ENCODE measurements around the gene ARVCF. TPM values are rescaled to one million over a fixed set of nuclear protein-coding genes. Genes with fewer than 3 reads are reported as not detected.

Gene ARVCF
- total and polyA plus RNA-seq, 5 donors from 2014 or later, result 0.39 to 2.7 (median 0.47) TPM; not detected in 1

GRCh38 chr22:19948057-19948760 is 68.4 kb downstream of the ARVCF start:
- Mint-ChIP-seq H3K36me3 (peaks cover 9% of the 10 kb centered on the region), H3K27ac (no peak overlapping the region), H3K27me3 (no peaks in the 10 kb centered on the region), H3K9me3 (no peaks in the 10 kb centered on the region), H3K4me1 (peaks cover 18 to 46% (median 29%) of the 10 kb centered on the region in 4 donors), H3K4me3 (no peak overlapping the region)
- no peak overlapping the region for H3K4me3 ChIP-seq (ENCODE audit: low read depth, low read length)
- peaks cover 13% of the 10 kb centered on the region for H3K4me1 ChIP-seq (ENCODE audit: control insufficient read depth, insufficient read depth, low read length, poor library complexity, severe bottlenecking)
- H3K36me3 ChIP-seq (ENCODE audit: control insufficient read depth, insufficient read depth, low read length), result peaks cover 9% of the 10 kb centered on the region
- ATAC-seq (ENCODE audit: low read depth in 2 of 2) (no peak), DNase-seq (no peak)
- H3K9me3 ChIP-seq (ENCODE audit: control insufficient read depth in 2 of 2, low read length in 2 of 2), result no peaks in the 10 kb centered on the region
- no peaks in the 10 kb centered on the region for H3K27me3 ChIP-seq (ENCODE audit: control insufficient read depth, insufficient read depth, low read length)
- no peak overlapping the region for H3K27ac ChIP-seq (ENCODE audit: insufficient read depth, low read length, poor library complexity, severe bottlenecking)

GRCh38 chr22:19943082-19944026 is 73.3 kb downstream of the ARVCF start:
- H3K4me3 ChIP-seq (ENCODE audit: low read depth, low read length), result peak overlapping the region; percentile 87
- peak overlapping the region; percentile 92 to 95 (median 94) for H3K4me3 Mint-ChIP-seq
- peak overlapping the region; percentile 94 to 99 (median 95) for H3K27ac Mint-ChIP-seq
- no peaks in the 10 kb centered on the region for H3K9me3 ChIP-seq (ENCODE audit: control insufficient read depth in 2 of 2, low read length in 2 of 2)
- no peaks in the 10 kb centered on the region for H3K36me3 Mint-ChIP-seq
- no peaks in the 10 kb centered on the region for H3K27me3 Mint-ChIP-seq
- peaks cover 33% of the 10 kb centered on the region for H3K4me1 ChIP-seq (ENCODE audit: control insufficient read depth, insufficient read depth, low read length, poor library complexity, severe bottlenecking)
- H3K4me1 Mint-ChIP-seq, result peaks cover 16 to 73% (median 47%) of the 10 kb centered on the region in 4 donors
- ATAC-seq (ENCODE audit: low read depth in 2 of 2) (no peak), DNase-seq (peak in 1 of 3 donors; percentile 18)
- peak overlapping the region; percentile 41 for H3K27ac ChIP-seq (ENCODE audit: insufficient read depth, low read length, poor library complexity, severe bottlenecking)
- no peaks in the 10 kb centered on the region for H3K27me3 ChIP-seq (ENCODE audit: control insufficient read depth, insufficient read depth, low read length)
- no peaks in the 10 kb centered on the region for H3K36me3 ChIP-seq (ENCODE audit: control insufficient read depth, insufficient read depth, low read length)
- H3K9me3 Mint-ChIP-seq, result no peaks in the 10 kb centered on the region

- Histone ChIP-seq H3K27ac (ENCODE audit: insufficient read depth, low read length, poor library complexity, severe bottlenecking) (peak overlapping the region; percentile 77), H3K27me3 (ENCODE audit: control insufficient read depth, insufficient read depth, low read length) (no peaks in the 10 kb centered on the region), H3K9me3 (ENCODE audit: control insufficient read depth in 2 of 2, low read length in 2 of 2) (no peaks in the 10 kb centered on the region), H3K4me3 (ENCODE audit: low read depth, low read length) (peak overlapping the region; percentile 87), H3K4me1 (ENCODE audit: control insufficient read depth, insufficient read depth, low read length, poor library complexity, severe bottlenecking) (peaks cover 28% of the 10 kb centered on the region), H3K36me3 (ENCODE audit: control insufficient read depth, insufficient read depth, low read length) (no peaks in the 10 kb centered on the region)
- peak overlapping the region; percentile 94 to 99 (median 95) for H3K27ac Mint-ChIP-seq
- no peaks in the 10 kb centered on the region for H3K9me3 Mint-ChIP-seq
- DNase-seq (peak in 1 of 3 donors; percentile 33), ATAC-seq (ENCODE audit: low read depth in 2 of 2) (no peak)
- H3K27me3 Mint-ChIP-seq, result no peaks in the 10 kb centered on the region
- H3K4me3 Mint-ChIP-seq, result peak overlapping the region; percentile 92 to 95 (median 94)
- H3K36me3 Mint-ChIP-seq, result peaks cover 9% of the 10 kb centered on the region
- H3K4me1 Mint-ChIP-seq, result peaks cover 21 to 69% (median 45%) of the 10 kb centered on the region in 4 donors
These were observed 74.2 kb downstream of the ARVCF start for GRCh38 chr22:19942157-19943081.

- Histone ChIP-seq H3K4me1 (ENCODE audit: control insufficient read depth, insufficient read depth, low read length, poor library complexity, severe bottlenecking) (peaks cover 28% of the 10 kb centered on the region), H3K4me3 (ENCODE audit: low read depth, low read length) (peak within 1 kb of the TSS; percentile 87), H3K36me3 (ENCODE audit: control insufficient read depth, insufficient read depth, low read length) (no peaks in the 10 kb centered on the region), H3K27me3 (ENCODE audit: control insufficient read depth, insufficient read depth, low read length) (no peaks in the 10 kb centered on the region), H3K27ac (ENCODE audit: insufficient read depth, low read length, poor library complexity, severe bottlenecking) (peak within 1 kb of the TSS; percentile 77), H3K9me3 (ENCODE audit: control insufficient read depth in 2 of 2, low read length in 2 of 2) (no peaks in the 10 kb centered on the region)
- H3K9me3 Mint-ChIP-seq, result peaks cover 0 to 6% (median 1%) of the 10 kb centered on the region in 7 donors
- H3K36me3 Mint-ChIP-seq, result peaks cover 18% of the 10 kb centered on the region
- peak; percentile 64 to 81 (median 73) for DNase-seq
- peak within 1 kb of the TSS; percentile 94 to 99 (median 95) for H3K27ac Mint-ChIP-seq
- H3K27me3 Mint-ChIP-seq, result no peaks in the 10 kb centered on the region
- peak; percentile 86 to 90 for ATAC-seq (ENCODE audit: low read depth in 2 of 2)
- peak within 1 kb of the TSS; percentile 92 to 95 (median 94) for H3K4me3 Mint-ChIP-seq
- H3K4me1 Mint-ChIP-seq, result peaks cover 17 to 60% (median 40%) of the 10 kb centered on the region in 4 donors
These were observed 75.1 kb downstream of the ARVCF start, which contains the start of the genes COMT and TXNRD2 for GRCh38 chr22:19941365-19942082. TSS of gene COMT (plus strand) at chr22:19941772. CDS start at chr22:19962527, 20,755 bp downstream. TSS of gene TXNRD2 (minus strand) at chr22:19941818. CDS start at chr22:19941803, 15 bp downstream.

- peaks cover 28% of the 10 kb centered on the region for H3K4me1 ChIP-seq (ENCODE audit: control insufficient read depth, insufficient read depth, low read length, poor library complexity, severe bottlenecking)
- H3K4me3 ChIP-seq (ENCODE audit: low read depth, low read length), result peak overlapping the region; percentile 82
- Mint-ChIP-seq H3K27me3 (no peaks in the 10 kb centered on the region), H3K9me3 (peaks cover 0 to 14% (median 5%) of the 10 kb centered on the region in 7 donors), H3K4me3 (peak overlapping the region; percentile 92 to 95 (median 94)), H3K4me1 (peaks cover 17 to 54% (median 36%) of the 10 kb centered on the region in 4 donors), H3K36me3 (peaks cover 24% of the 10 kb centered on the region), H3K27ac (peak overlapping the region; percentile 94 to 99 (median 95))
- no peaks in the 10 kb centered on the region for H3K27me3 ChIP-seq (ENCODE audit: control insufficient read depth, insufficient read depth, low read length)
- DNase-seq (no peak), ATAC-seq (ENCODE audit: low read depth in 2 of 2) (peak in 1 of 2 donors; percentile 6)
- no peaks in the 10 kb centered on the region for H3K36me3 ChIP-seq (ENCODE audit: control insufficient read depth, insufficient read depth, low read length)
- peak overlapping the region; percentile 77 for H3K27ac ChIP-seq (ENCODE audit: insufficient read depth, low read length, poor library complexity, severe bottlenecking)
- H3K9me3 ChIP-seq (ENCODE audit: control insufficient read depth in 2 of 2, low read length in 2 of 2), result peaks cover 3 to 7% of the 10 kb centered on the region in 2 experiments
These were observed 75.9 kb downstream of the ARVCF start for GRCh38 chr22:19940536-19941364.
